Chondrocyte (in vitro differentiated cells): Measurements from ENCODE around the gene RAD54L2. TPM values are rescaled to one million over a fixed set of nuclear protein-coding genes. Genes with fewer than 3 reads are reported as not detected.

Experiments
- DNase-seq: peaks from one replicate; pipeline ENCODE4 v3.0.0; 2021; ENCODE audit warnings: mixed read lengths, low spot score
- H3K27ac Mint-ChIP-seq: one replicate; pipeline ENCODE4 v1.8.0; 2021; ENCODE audit warnings: mild to moderate bottlenecking, moderate library complexity, mixed read lengths; ENCODE audit not compliant: unreplicated experiment
- H3K27me3 Mint-ChIP-seq: 2 replicates; pipeline ENCODE4 v1.8.0; 2021; ENCODE audit warnings: low read depth, mixed read lengths
- H3K36me3 Mint-ChIP-seq: 2 replicates; pipeline ENCODE4 v1.8.0; 2021; ENCODE audit warnings: low read depth, mixed read lengths
- H3K4me1 Mint-ChIP-seq: 2 replicates; pipeline ENCODE4 v1.8.0; 2021; ENCODE audit warnings: low read depth, mild to moderate bottlenecking, mixed read lengths
- H3K4me3 Mint-ChIP-seq: one replicate; pipeline ENCODE4 v1.8.0; 2021; ENCODE audit warnings: mild to moderate bottlenecking, moderate library complexity, mixed read lengths; ENCODE audit not compliant: unreplicated experiment
- H3K9me3 Mint-ChIP-seq: 2 replicates; pipeline ENCODE4 v1.8.0; 2021; ENCODE audit warnings: low read depth, mixed read lengths
- CTCF ChIP-seq: fragments of 200-600 bp; sonication (generic); IDR thresholded peaks from 2 replicates; pipeline ENCODE4 v1.5.0; 2021; ENCODE audit warnings: antibody characterized with exemption, mild to moderate bottlenecking, moderate library complexity
- total RNA-seq: library from RNA; stranded (reverse); gene quantifications from 3 replicates; pipeline ENCODE4 v1.2.1, GENCODE V29; 2021

The RAD54L2 gene
- total RNA-seq, 1 donor from 2014 or later: 20.4 TPM

DNA sequence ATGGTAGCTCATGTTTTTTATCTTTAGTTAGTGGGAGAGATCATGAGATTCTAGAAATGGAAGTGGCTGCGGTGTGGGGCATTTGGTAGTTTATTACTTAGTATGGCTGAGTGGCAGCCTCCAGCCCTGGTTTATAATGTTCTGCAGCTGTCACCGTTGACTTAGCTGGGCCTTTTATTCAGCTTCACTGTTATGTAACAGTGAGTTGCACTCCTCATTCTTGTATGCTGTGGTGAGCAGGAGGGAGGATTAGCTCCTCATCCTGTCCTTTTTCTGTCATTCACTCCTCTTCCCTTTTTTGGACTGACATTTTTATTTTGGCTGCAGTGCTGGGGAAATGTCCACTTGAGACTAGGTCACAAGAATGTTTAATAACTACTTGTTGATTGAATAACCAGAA, 29.5 kb downstream of the RAD54L2 start:
- Mint-ChIP-seq H3K4me3 (no peak overlapping the region), H3K27me3 (no peaks in the 10 kb centered on the region), H3K36me3 (peaks cover 1% of the 10 kb centered on the region), H3K4me1 (peaks cover 22% of the 10 kb centered on the region), H3K27ac (no peak overlapping the region), H3K9me3 (no peaks in the 10 kb centered on the region)
- TF ChIP-seq CTCF: no peak
- no peak for DNase-seq

- Mint-ChIP-seq H3K4me3 (no peak overlapping the region), H3K27me3 (no peaks in the 10 kb centered on the region), H3K4me1 (peaks cover 20% of the 10 kb centered on the region), H3K9me3 (no peaks in the 10 kb centered on the region), H3K36me3 (peaks cover 1% of the 10 kb centered on the region), H3K27ac (no peak overlapping the region)
- no peak for TF ChIP-seq CTCF
- no peak for DNase-seq
Measured at GRCh38 chr3:51568996-51569395, 30.5 kb downstream of the RAD54L2 start.

DNA sequence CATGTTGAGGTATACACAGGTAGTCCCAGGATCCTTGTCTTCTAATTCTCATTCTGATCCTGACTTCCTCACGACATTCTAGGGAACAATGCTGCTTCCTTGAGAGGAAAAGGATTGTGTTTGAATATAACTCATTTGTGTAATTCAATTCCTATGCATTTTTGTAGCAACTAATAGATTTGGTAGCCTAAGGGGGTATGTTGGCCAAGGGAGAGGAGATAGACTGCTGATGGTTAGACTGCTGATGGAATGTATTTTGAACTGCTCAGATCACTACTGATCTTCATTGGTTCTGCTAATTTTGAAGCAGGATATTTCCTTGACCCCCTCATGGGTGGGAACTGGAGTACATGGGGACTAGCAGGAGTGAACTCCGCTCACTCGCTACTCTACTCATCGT, 39.7 kb downstream of the RAD54L2 start:
- Mint-ChIP-seq H3K36me3 (peaks cover 12% of the 10 kb centered on the region), H3K4me1 (peaks cover 10% of the 10 kb centered on the region), H3K27ac (no peak overlapping the region), H3K4me3 (no peak overlapping the region), H3K9me3 (peaks cover 2% of the 10 kb centered on the region), H3K27me3 (no peaks in the 10 kb centered on the region)
- DNase-seq: no peak
- TF ChIP-seq CTCF: no peak

DNA sequence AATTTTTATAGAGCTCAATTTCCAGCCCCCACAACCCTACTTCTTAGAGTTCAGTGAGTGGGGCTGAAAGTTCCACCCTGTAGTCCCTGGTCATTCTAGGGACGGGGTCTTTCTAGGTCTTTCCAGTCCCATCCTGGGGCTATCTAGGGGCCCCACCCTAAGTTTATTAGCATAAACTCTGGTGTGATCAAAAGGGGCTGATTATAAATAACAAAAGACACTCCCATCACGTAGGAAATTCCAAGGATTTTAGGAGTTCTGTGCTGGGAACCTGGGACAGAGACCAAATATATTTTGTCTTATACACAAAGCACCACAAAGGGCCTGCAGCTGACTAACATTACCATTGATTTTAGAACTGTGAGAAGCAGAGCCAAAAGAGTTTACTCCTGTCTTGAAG, 41.9 kb downstream of the RAD54L2 start:
- DNase-seq: no peak
- Mint-ChIP-seq H3K4me1 (peaks cover 10% of the 10 kb centered on the region), H3K36me3 (peaks cover 10% of the 10 kb centered on the region), H3K27ac (no peak overlapping the region), H3K27me3 (no peaks in the 10 kb centered on the region), H3K9me3 (no peaks in the 10 kb centered on the region), H3K4me3 (no peak overlapping the region)
- TF ChIP-seq CTCF: no peak

DNA sequence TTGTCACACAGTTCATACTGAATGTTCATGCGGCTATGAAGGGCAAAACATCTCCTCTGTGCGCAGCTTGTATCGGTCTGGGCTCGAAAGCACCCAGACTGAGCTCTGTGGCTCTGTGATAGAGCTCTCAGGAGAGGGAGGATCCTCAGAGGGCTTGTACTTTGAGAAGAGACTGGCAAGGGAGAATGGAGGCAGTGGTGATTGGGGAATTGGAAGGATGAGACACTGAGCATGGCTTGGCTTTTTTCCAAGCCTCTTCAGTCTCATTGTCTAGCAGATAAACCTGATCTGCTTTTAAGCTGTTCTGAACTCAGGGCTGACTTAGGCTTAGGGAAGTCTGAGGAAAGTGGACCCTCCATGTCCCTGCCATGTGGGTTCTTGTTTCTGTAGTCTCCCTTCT, 43.0 kb downstream of the RAD54L2 start:
- Mint-ChIP-seq H3K27me3 (no peaks in the 10 kb centered on the region), H3K9me3 (no peaks in the 10 kb centered on the region), H3K4me3 (no peak overlapping the region), H3K4me1 (peaks cover 10% of the 10 kb centered on the region), H3K36me3 (peaks cover 8% of the 10 kb centered on the region), H3K27ac (no peak overlapping the region)
- DNase-seq: no peak
- TF ChIP-seq CTCF: no peak
